HG03045 (cell line): ENCODE data around the gene SLC35F3.
"Not testable (repeated sequence)": the region's sequence is repeated elsewhere in the genome, so short reads cannot be mapped to it uniquely, and the experiment has no call there.

Source experiments
- ATAC-seq: cut with Tn5 transposase; IDR thresholded peaks from one replicate; pipeline ENCODE4 v1.9.1; 2021; ENCODE audit warnings: mild to moderate bottlenecking, moderate library complexity; ENCODE audit not compliant: unreplicated experiment

Gene SLC35F3

DNA sequence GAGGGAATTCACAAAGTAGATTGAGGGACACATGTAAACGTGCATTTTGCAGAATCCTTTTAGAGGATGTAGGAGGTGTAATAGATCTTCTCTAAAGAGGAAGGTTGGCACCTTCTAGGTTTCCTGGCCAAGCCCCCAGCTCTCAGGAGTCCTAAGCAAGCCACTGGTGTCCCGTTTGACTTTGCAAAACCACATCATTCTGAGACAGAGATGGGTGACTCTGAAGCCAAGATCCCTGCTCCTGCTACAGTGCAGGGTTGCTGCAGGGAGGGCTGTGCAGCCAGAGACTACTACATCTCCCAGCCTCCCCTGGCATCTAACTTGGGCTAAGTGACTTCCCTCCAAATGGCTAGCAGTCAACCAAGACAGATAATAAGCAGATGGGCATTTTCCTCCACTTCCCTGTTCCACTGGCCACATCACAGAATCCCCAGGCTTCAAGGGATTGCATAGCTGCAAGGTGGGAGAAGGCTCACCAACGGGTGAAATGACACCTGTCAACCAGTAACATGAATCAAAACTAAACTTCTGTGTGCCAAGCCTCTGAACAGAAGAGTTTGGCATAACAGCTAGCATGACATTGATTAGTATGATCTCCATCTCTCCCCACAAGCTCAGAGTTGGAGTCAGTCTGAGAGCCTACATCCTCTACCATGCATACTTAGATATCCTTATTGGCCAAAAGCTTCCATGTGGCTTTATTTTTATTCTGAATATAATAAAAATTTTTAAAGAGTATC lies 339.2 kb downstream of the SLC35F3 start:
- ATAC-seq: no peak

DNA sequence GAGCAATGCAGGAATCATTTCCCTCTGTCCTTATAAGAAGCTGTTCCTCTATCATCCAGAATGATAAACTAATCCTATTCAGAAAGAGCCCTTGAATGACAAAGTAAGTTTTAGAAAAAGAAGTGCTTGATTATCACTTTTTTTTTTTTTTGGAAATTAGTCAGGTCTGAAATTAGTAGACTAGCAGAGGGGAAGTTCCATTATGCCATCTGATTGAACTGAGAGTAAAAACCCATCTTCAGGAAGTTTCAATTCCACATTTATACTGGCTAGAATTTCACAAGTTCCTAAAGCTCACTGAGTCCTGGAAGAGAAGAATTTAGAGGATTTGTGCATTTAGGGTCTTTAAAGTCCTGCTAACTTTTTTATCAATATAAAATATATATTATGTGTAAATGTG lies 340.0 kb downstream of the SLC35F3 start:
- no peak for ATAC-seq

DNA sequence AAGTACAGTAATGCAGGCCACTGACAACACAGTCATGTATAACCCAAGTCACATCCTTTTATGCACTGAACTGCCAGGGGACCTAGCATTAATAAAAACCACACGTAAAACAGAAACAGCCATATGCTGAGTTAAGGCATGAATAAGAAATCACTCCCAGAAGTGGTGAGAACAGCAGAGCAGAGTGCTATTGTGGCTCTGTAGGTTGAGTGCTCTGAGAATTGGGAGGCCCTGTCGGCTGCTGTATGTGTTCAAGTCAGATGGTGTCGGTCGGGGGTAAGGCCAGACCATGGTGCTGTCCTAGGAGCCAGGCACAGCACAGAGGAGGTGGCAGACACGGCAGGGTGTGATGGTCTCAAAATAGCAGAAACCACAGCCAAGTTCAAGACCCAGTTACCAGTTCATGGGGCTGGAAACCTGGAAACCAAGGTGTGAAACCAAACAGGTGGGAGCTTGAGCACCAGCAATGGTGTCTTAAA lies 342.2 kb downstream of the SLC35F3 start:
- ATAC-seq: peak; percentile 75

DNA sequence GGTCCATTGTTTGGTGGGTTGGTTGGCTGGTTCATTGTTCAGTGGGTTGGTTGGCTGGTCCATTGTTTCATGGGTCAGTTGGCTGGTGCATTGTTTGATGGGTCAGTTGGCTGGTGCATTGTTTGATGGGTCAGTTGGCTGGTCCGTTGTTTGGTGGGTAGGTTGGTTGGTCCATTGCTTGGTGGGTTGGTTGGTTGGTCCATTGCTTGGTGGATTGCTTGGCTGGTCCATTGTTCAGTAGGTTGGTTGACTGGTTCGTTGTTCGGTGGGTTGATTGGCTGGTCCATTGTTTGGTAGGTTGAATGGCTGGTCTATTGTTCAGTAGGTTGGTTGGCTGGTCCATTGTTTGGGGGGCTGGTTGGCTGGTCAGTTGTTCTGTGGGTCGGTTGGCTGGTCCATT lies 343.3 kb downstream of the SLC35F3 start:
- not testable (repeated sequence) for ATAC-seq

DNA sequence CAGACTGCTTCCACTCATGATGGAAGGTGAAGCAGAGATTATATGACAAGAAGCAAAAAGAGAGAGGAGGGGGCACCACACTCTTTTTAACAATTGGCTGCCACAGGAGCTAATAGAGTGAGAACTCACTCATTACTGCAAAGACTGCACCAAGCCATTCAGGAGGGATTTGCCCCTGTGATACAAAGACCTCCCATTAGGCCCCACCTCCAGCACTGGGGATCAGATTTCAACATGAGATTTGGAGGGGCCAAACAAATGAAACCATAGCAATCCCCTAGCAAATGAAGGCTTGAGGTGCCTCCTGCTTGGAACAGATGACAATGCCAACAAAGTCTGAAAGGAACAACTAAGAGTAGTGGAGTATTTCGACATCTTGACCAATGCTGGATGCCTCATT lies 346.3 kb downstream of the SLC35F3 start:
- ATAC-seq: no peak

DNA sequence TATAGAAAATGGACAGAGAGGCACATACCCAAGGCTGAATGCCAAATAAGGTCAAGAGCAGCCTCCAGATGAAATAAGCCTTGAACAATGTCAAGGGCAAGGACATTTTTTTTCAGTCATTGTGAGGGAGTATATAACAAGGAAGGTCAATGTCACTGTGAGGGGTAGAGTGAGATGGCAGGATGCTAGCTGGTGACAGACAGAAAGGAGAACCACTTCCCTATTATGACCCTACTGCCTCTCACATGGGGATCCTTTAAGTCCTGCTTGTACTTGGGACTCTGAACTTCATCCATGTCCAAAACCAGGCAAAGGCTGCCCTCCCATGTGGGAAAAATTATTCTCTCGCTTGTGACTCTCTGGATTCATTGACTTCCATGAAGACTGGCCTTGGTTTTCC lies 349.3 kb downstream of the SLC35F3 start:
- no peak for ATAC-seq

DNA sequence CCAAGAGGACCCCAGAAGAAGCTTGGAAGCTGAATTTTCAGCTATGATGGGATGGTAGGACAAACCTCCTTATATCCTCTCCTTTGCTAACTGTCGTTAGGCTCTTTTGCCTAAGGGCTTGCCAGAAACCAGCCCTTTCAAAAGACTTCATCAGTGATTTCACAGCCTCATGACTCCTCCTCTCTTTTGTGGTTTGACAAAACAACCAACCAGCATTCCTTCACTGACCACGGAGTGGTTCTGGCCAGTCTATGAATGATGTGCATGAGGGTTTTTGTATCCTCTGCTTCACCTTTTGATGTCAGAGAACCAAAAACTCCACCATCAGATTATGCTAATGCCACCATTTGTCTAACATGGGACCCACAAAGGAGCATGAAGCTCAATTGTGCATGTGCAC lies 351.9 kb downstream of the SLC35F3 start:
- ATAC-seq: no peak

DNA sequence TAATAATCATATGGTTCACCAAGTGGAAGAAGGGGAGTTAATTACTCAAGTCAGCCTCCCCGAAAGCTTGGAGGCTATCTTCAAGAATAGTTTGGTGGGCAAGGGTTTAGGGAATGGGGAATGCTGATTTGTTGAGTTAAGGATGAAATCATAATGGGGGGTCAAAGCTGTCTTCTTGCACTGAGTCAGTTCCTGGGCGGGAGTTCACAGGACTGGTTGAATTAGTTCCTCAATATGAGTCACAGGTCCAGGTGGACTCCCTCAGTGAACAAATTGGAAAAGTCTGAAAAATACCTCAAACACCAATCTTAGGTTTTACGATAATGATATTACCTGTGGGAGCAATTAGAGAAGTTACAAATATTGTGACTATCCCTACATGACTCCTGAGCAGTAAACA lies 353.6 kb downstream of the SLC35F3 start:
- ATAC-seq: no peak

DNA sequence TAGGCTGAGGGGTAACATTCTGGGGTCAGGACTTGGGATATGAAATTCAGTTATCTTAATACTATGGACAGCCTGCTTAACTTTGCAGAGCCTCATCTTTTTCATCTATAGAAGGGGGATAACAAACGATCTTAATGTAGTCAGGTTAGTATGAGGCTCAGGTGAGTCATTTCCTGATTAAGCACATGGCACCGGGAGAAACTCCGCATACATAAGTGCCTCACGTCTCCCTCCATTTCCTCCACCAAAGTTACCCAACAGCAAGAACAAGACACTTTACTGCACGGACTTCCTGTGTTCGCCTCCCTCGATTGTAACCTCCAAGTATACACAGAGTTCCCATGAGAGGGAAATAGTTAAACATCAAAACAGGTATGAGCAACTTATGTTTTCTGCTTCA lies 356.1 kb downstream of the SLC35F3 start:
- no peak for ATAC-seq

DNA sequence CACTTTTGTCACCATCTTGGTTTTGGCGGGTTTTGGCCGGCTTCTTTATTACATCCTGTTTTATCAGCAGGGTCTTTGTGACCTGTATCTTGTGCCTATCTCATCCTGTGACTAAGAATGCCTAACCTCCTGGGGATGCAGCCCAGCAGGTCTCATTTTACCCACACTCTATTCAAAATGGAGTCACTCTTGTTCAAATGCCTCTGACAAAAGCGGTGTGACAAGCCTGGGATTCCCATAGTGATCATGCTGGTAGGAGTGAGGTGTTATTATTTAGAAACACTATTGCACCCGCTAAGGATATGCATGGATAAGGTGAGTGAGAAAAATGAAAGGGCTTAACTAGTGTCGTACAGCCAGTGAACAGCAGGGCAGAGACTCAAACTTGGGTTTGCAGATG lies 357.1 kb downstream of the SLC35F3 start:
- ATAC-seq: no peak

DNA sequence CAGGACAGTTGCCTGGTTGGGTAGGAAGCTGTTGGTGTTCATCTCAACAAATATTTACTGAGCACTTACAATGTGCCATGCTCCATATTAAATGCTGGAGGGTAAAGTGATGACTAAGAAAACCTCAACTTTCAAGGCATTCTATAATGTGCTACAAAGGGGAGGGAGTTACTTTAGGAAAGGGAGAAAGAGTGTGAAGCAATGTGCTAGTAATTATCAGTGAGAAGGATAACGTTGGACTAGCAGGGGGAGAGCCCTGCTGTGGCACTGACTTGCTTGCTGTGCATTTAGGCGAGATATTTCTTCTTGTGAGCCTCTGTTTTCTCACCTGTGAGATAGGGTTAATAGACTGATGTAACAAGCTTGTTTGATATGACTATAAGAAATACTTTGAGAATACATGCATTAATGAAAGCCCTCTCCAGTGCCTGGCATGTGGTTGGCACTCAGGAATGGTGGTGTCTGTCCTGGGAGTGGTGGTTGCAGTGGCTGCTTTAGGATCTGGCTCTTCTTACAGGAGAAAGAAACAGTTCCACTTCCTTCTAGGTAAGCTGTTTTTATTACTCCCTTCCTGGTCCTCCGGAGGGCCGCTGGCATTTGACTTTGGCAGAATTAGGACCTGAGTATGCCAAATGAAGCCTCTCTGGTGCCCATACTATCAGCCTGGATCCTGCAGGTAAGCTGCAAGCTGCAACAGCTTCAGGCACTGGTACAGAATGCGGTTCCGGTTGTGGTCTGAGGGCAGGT lies 357.7 kb downstream of the SLC35F3 start:
- no peak for ATAC-seq

DNA sequence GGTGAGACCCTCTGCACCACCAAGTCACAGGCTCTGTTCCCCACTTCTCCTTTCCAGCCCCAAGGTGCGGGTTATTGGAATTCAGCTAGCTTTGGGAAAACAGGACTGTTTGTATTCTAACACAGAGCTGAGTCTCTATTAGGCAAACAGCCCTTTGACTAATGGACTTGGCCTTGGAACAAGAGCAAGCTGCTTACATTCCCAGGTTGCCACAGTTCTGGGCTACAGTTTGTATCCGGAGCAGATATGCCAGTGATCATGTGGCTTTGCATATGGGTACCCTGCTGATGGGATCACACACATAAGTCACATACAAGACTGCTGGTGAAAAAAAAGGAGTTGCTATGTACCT lies 358.3 kb downstream of the SLC35F3 start:
- no peak for ATAC-seq

DNA sequence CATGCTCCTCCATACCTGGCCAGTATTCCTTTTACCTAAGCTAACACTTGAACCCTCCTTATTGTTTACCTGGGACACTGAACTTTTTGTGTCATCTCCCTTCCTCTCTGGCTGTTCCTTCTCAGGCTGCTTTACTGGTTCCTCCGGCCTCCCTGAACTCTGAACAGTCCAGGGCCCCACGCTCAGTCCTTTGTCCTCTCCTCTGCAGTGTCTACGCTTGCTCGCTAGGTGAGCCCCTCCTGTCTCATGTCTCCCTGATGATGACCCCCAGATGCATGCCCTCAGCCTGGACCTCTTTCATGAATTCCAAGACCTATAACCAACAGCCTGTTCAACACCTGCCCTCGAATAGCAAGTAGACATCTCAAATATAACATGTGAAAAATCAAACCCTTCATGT lies 360.4 kb downstream of the SLC35F3 start:
- no peak for ATAC-seq

DNA sequence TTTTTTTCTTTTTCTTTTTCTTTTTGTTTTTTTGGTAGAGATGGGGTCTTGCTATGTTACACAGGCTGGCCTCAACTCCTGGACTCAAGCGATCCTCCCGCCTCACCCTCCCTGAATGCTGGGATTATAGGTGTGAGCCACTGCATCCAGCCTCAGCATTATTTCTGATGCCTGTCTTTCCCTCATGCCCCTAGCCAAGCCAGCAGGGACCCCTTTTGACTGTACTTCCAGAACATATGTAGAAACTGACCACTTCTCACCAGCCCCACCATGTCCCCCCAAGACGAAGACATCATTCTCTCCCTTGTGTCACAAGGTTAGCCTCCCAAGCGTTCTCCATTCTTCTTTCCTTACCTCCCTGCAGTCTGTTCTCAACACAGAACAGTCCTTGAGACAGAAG lies 360.8 kb downstream of the SLC35F3 start:
- no peak for ATAC-seq

DNA sequence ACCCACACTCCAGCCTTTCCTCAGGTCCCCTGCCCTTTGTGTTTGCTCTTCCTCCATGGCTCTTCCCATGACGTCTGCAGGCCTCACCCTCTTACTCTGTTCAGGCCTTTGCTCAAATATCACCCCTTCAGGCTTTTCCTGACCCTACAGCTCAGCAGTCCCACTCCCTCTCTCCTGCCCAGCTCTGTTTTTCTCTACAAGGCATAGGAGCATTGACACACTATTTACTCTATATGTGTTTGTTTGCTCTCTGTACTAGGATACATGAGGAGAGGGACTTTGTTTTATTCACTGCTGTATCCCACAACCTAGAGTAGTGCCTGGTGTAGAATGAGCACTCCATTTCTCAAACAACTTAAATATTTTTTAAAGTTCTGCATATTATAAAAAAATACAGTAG lies 361.4 kb downstream of the SLC35F3 start:
- ATAC-seq: no peak

DNA sequence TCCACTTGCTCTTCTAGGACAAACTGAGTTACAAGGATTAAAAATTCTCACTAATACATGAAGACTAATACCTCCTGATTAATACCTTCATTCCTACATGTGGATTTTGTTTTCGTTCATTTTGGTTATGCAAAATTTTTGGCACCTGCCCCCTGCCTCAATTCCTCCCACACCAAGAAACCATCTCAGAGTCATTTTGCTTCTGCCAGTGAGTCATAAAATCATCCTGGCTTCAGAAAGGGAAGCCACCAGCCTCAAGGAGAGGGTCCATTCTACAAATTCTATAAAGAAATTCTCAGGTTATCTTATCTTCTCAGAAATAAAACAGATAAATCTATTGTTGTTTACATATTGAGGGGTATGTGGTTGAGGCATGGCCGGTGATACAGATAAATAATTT lies 365.6 kb downstream of the SLC35F3 start:
- ATAC-seq: no peak

DNA sequence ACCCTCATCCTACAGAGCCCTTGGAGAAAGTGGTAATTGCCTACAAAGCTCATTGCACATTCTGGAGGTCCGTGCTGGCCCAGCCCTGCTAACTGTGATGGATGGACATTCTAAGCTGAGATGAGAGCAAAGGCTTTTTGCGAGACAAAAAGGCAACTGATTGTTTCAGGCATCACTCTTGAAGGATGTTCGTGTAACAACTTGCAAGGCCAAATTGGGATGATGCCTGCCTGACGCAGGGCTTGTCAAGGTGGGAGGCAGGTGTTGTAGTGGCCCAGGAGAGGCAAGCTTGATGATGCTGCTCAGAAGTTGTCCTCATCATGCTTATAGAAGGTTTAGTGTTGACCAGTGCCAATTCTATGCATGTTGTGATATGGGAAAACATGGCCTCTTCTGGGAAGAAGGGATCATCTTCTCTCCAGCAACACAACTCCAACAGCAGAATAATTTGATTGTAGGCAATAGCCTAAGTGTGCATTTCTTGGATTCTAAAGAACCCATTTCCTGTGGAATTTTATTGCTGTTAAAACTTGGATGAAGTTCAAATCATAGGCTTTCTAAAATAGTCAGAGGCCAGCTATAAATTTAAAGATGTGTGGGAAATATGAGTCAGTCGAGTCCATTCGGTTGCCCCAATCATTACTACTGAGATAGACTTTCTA lies 366.2 kb downstream of the SLC35F3 start:
- ATAC-seq: no peak

DNA sequence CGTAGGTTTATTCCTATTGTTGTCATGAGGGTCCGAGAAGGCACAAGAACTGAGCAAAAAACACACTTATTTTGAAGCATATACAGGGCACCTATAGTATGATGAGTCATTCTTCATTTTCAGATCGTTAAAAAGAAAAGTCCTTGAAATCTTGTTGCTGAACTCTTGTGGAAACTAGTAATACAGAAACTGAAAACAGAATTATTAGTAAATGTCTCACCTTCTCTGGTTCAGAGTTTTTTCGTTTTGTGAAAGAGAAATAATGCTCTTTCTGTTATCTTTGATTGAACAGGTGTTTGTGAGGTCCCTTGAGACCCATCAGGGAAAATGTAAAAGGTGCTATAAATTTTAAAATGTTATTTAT lies 366.7 kb downstream of the SLC35F3 start:
- peak; percentile 93 for ATAC-seq

DNA sequence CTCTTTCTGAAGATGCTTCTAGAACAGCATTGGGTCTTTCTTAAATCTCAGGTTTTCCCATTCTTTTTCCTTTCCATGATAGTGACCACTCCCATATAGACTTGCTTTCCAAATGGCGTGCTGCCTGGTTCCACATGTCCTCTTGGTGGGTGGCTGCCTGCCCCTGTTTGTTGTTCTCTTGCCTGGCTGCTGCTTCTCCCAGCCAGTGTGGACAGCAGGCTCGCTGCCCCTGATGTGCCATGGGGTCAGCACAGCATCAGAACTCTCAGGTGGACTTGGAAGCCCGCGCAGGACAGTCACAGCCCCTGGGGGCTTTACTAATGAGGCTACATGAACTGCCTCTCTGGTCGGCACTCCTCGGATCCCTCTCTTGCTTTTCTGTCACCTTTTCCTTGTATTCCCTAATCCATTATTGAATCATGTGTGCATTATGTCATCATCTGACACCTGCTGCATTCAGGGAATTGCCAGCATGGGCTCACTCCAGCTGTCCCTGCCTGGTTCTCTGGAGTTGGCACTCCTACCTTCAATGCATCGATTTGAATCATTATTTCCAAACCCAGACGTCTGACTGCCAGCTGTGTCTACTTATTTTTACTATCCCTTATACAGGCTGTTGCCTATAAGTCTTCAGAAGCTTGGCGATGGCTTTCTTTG lies 368.3 kb downstream of the SLC35F3 start:
- ATAC-seq: no peak

DNA sequence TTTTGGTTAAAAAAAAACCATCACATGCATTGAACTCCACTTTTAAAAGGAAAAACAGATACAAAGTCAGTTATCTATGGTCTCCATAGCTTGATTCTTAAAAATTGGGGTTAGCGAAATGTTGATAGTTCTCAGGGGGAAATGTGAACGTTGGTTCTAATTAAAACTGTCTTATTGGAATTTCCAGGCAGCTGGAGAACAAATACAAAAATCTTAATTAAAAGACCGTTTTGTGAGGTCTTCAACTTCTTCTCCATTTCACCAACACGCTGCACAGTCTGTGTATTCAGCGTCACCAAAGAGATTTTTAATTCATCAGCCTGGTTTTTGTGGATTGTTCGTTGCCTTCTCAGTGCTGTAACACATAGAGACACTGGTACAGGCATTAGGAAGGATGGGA lies 369.5 kb downstream of the SLC35F3 start:
- ATAC-seq: no peak

DNA sequence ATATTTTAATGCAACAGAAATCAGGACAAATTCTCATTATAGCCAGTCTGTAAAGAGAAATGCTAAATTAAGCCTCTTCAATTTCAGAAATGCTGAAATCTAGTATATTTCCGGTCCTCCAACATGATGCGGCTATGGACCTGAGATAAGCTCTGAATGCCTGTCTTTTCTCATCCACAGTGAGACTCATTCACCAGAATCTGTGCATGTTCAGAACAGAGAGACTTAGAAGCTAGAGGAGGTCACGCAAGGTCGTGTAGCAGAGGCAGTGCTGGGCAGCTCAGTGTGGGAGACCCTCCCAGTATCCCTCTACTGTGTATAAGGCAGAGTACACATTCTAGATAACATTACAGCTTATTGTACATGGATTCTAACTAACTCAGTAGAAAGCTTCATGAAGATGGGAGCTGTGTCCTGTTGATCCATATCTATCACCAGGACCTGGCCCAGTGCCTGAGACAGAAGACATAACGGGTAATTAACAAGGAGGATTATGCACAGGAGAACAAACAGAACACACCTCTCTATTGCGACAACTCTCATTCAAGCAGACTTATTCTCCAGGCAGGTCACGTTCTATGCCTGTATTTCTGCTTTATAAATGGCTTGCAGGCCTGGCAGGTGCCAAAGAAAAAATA lies 371.8 kb downstream of the SLC35F3 start:
- no peak for ATAC-seq
